GM21515 (cell line): ENCODE data around the gene BICD2.

Experiments used
- ATAC-seq: cut with Tn5 transposase; IDR thresholded peaks from one replicate; pipeline ENCODE4 v1.9.1; 2021; ENCODE audit not compliant: unreplicated experiment

The BICD2 gene

GRCh38 chr9:92669890-92670708, 94.5 kb downstream of the BICD2 start, which contains the start of gene IPPK:
Gene IPPK (minus strand): TSS chr9:92670131. CDS start chr9:92669988, 143 bp downstream.
- peak; percentile 89 for ATAC-seq

GRCh38 chr9:92669527-92669889, 95.1 kb downstream of the BICD2 start:
- peak; percentile 22 for ATAC-seq

- no peak for ATAC-seq
Measured at GRCh38 chr9:92668746-92669526, 95.7 kb downstream of the BICD2 start.

GRCh38 chr9:92666912-92667532, 97.6 kb downstream of the BICD2 start:
- no peak for ATAC-seq

- ATAC-seq, result no peak
Measured at GRCh38 chr9:92666236-92666635, 98.4 kb downstream of the BICD2 start.

- ATAC-seq, result no peak
Measured at GRCh38 chr9:92665836-92666235, 98.8 kb downstream of the BICD2 start.

- no peak for ATAC-seq
Measured at GRCh38 chr9:92664394-92665152, 100.1 kb downstream of the BICD2 start.

GRCh38 chr9:92663951-92664350, 100.7 kb downstream of the BICD2 start:
- no peak for ATAC-seq

- no peak for ATAC-seq
Measured at GRCh38 chr9:92663126-92663525, 101.5 kb downstream of the BICD2 start.

GRCh38 chr9:92661743-92662142, 102.9 kb downstream of the BICD2 start:
- ATAC-seq, result no peak
